ENCODE measurements around the gene SMYD2. TPM values are rescaled to one million over a fixed set of nuclear protein-coding genes. Genes with fewer than 3 reads are reported as not detected.
A peak's percentile ranks its signal among the peaks of the same experiment; 100 is the strongest.

Gene SMYD2
- 193 and 220 TPM in 2 replicates for total RNA-seq

GRCh38 chr1:214281021-214281719 lies at the start of gene SMYD2:
Gene SMYD2, plus strand, starts transcription at chr1:214281159. Its CDS starts 96 bp downstream, at chr1:214281255.
- DNase-seq (ENCODE audit: low read depth in 2 of 2): peak; percentile 60 to 69

- DNase-seq (ENCODE audit: low read depth in 2 of 2): peak; percentile 75 to 93
Measured at GRCh38 chr1:214233856-214234634, 46.9 kb upstream of the SMYD2 start.

- DNase-seq (ENCODE audit: low read depth in 2 of 2): peak in 1 of 2 donors; percentile 50
Measured at GRCh38 chr1:214234635-214235025, 46.3 kb upstream of the SMYD2 start.

GRCh38 chr1:214236477-214236876 lies 44.5 kb upstream of the SMYD2 start:
- no peak for DNase-seq (ENCODE audit: low read depth in 2 of 2)

GRCh38 chr1:214241060-214241459 lies 39.9 kb upstream of the SMYD2 start:
- DNase-seq (ENCODE audit: low read depth in 2 of 2): peak in 1 of 2 donors; percentile 58

GRCh38 chr1:214244252-214244651 lies 36.7 kb upstream of the SMYD2 start:
- DNase-seq (ENCODE audit: low read depth in 2 of 2): no peak

- no peak for DNase-seq (ENCODE audit: low read depth in 2 of 2)
Measured at GRCh38 chr1:214244841-214245240, 36.1 kb upstream of the SMYD2 start.

- DNase-seq (ENCODE audit: low read depth in 2 of 2): no peak
Measured at GRCh38 chr1:214247501-214248041, 33.4 kb upstream of the SMYD2 start.

- peak; percentile 87 to 95 for DNase-seq (ENCODE audit: low read depth in 2 of 2)
Measured at GRCh38 chr1:214248311-214249085, 32.5 kb upstream of the SMYD2 start.

- DNase-seq (ENCODE audit: low read depth in 2 of 2): peak; percentile 54 to 65
Measured at GRCh38 chr1:214249651-214250050, 31.3 kb upstream of the SMYD2 start.

GRCh38 chr1:214251354-214251753 lies 29.6 kb upstream of the SMYD2 start:
- DNase-seq (ENCODE audit: low read depth in 2 of 2): no peak

GRCh38 chr1:214255509-214255908 lies 25.4 kb upstream of the SMYD2 start:
- no peak for DNase-seq (ENCODE audit: low read depth in 2 of 2)

- DNase-seq (ENCODE audit: low read depth in 2 of 2): peak; percentile 54 to 77
Measured at GRCh38 chr1:214259353-214259977, 21.5 kb upstream of the SMYD2 start.

GRCh38 chr1:214260561-214261205 lies 20.3 kb upstream of the SMYD2 start:
- DNase-seq (ENCODE audit: low read depth in 2 of 2): no peak

- DNase-seq (ENCODE audit: low read depth in 2 of 2): peak; percentile 80 to 87
Measured at GRCh38 chr1:214261206-214262123, 19.5 kb upstream of the SMYD2 start.

- no peak for DNase-seq (ENCODE audit: low read depth in 2 of 2)
Measured at GRCh38 chr1:214264196-214264595, 16.8 kb upstream of the SMYD2 start.

- no peak for DNase-seq (ENCODE audit: low read depth in 2 of 2)
Measured at GRCh38 chr1:214264976-214265375, 16.0 kb upstream of the SMYD2 start.

- DNase-seq (ENCODE audit: low read depth in 2 of 2): no peak
Measured at GRCh38 chr1:214270097-214270650, 10.8 kb upstream of the SMYD2 start.

GRCh38 chr1:214271174-214271858 lies 9.6 kb upstream of the SMYD2 start:
- no peak for DNase-seq (ENCODE audit: low read depth in 2 of 2)
